NCI-H2107 treated with DMSO at 0.1 percent for 48 hours (cell line): Measurements from ENCODE around the gene LRRC46.

Experiments
- DNase-seq: peaks from one replicate; lab custom pipeline; 2025; ENCODE audit not compliant: unreplicated experiment; lab: John Stamatoyannopoulos, UW

The LRRC46 gene

GRCh38 chr17:47830396-47831002 lies 971 bp upstream of the LRRC46 start:
- DNase-seq = no peak

GRCh38 chr17:47831934-47832327 lies 461 bp downstream of the LRRC46 start:
- DNase-seq = no peak

- DNase-seq = no peak
These were observed 3.3 kb downstream of the LRRC46 start for GRCh38 chr17:47834756-47835155.

- no peak for DNase-seq
These were observed 5.1 kb downstream of the LRRC46 start for GRCh38 chr17:47836601-47837000.

- DNase-seq = no peak
These were observed 6.0 kb downstream of the LRRC46 start for GRCh38 chr17:47837401-47838039.

GRCh38 chr17:47838636-47839035 lies 7.2 kb downstream of the LRRC46 start:
- no peak for DNase-seq

GRCh38 chr17:47839071-47839470 lies 7.6 kb downstream of the LRRC46 start:
- DNase-seq = no peak

GRCh38 chr17:47840001-47840741 lies 8.7 kb downstream of the LRRC46 start:
- DNase-seq = no peak

GRCh38 chr17:47840742-47841487 lies 9.4 kb downstream of the LRRC46 start, which contains the start of gene SCRN2:
Gene SCRN2 (minus strand): TSS chr17:47841273. CDS start chr17:47840843, 430 bp downstream.
- peak; percentile 39 for DNase-seq

- DNase-seq = no peak
These were observed 10.2 kb downstream of the LRRC46 start for GRCh38 chr17:47841488-47842291.

GRCh38 chr17:47843391-47843730 lies 11.9 kb downstream of the LRRC46 start:
- DNase-seq = no peak

- no peak for DNase-seq
These were observed 12.8 kb downstream of the LRRC46 start for GRCh38 chr17:47844227-47844626.

GRCh38 chr17:47844814-47845715 lies 13.6 kb downstream of the LRRC46 start:
- no peak for DNase-seq

- DNase-seq = no peak
These were observed 14.2 kb downstream of the LRRC46 start for GRCh38 chr17:47845716-47846075.

- no peak for DNase-seq
These were observed 15.4 kb downstream of the LRRC46 start for GRCh38 chr17:47846716-47847340.

- DNase-seq = no peak
These were observed 16.1 kb downstream of the LRRC46 start for GRCh38 chr17:47847341-47848197.

GRCh38 chr17:47848198-47848513 lies 16.7 kb downstream of the LRRC46 start:
- DNase-seq = no peak

GRCh38 chr17:47850373-47850691 lies 18.9 kb downstream of the LRRC46 start:
- DNase-seq = no peak
